DND-41 (cell line): ENCODE measurements around the gene SH3BP2.

ENCODE experiments used
- ATAC-seq: fragments of 200-7000 bp; cut with Tn5 transposase; 3 replicates; pipeline ENCODE4 v1.9.1; 2021; ENCODE audit warnings: low read depth; ENCODE audit not compliant: insufficient read depth
- DNase-seq: peaks from one replicate; pipeline ENCODE4 v3.0.0-alpha.2; 2020
- H2AFZ ChIP-seq: 2 replicates; pipeline ENCODE4 v1.6.0; 2012; ENCODE audit warnings: low read depth, low read length
- H3K27ac ChIP-seq: 2 replicates; pipeline ENCODE4 v1.5.1; 2012; ENCODE audit warnings: low read length, inconsistent platforms
- H3K27me3 ChIP-seq: fragments of 200-600 bp; sonication (generic); 2 replicates; pipeline ENCODE4 v1.6.0; 2012; ENCODE audit warnings: low read length, mild to moderate bottlenecking, inconsistent platforms; ENCODE audit not compliant: insufficient read depth, poor library complexity
- H3K36me3 ChIP-seq: 2 replicates; pipeline ENCODE4 v1.5.1; 2012; ENCODE audit warnings: low read length, inconsistent platforms; ENCODE audit not compliant: insufficient read depth
- H3K4me1 ChIP-seq: 2 replicates; pipeline ENCODE4 v1.5.1; 2012; ENCODE audit warnings: mild to moderate bottlenecking, low read length; ENCODE audit not compliant: insufficient read depth
- H3K4me2 ChIP-seq: 2 replicates; pipeline ENCODE4 v1.6.0; 2012; ENCODE audit warnings: mild to moderate bottlenecking, moderate library complexity, low read length, inconsistent platforms; ENCODE audit not compliant: insufficient read depth
- H3K4me3 ChIP-seq, 2 experiments: fragments of 200-600 bp in 1 of 2; shearing (Covaris generic) in 1 of 2; 2 replicates each; pipeline ENCODE4 v1.5.1; 2012 to 2016; ENCODE audit warnings: inconsistent platforms in 2 of 2, low read length in 2 of 2, mild to moderate bottlenecking in 2 of 2, low read depth in 1 of 2, moderate library complexity in 1 of 2
- H3K79me2 ChIP-seq: 2 replicates; pipeline ENCODE4 v1.6.0; 2012; ENCODE audit warnings: low read length, inconsistent platforms; ENCODE audit not compliant: insufficient read depth
- H3K9ac ChIP-seq: 2 replicates; pipeline ENCODE4 v1.6.0; 2012; ENCODE audit warnings: low read depth, mild to moderate bottlenecking, inconsistent platforms, low read length, moderate library complexity
- H3K9me3 ChIP-seq: 2 replicates; pipeline ENCODE4 v1.5.1; 2012; ENCODE audit warnings: low read length, moderate library complexity, mild to moderate bottlenecking, inconsistent platforms; ENCODE audit not compliant: insufficient read depth, severe bottlenecking
- H4K20me1 ChIP-seq: 2 replicates; pipeline ENCODE4 v1.6.0; 2012; ENCODE audit warnings: low read length; ENCODE audit not compliant: insufficient read depth
- CTCF ChIP-seq: IDR thresholded peaks from 2 replicates; pipeline ENCODE4 v1.5.1; 2012; ENCODE audit warnings: borderline replicate concordance, low read length, moderate library complexity, mild to moderate bottlenecking; ENCODE audit not compliant: poor library complexity, severe bottlenecking; ENCODE audit errors: extremely low read depth
- EZH2 ChIP-seq: IDR thresholded peaks from 3 replicates; pipeline ENCODE4 v1.6.1; 2012; ENCODE audit warnings: borderline replicate concordance, low read depth, mild to moderate bottlenecking, moderate library complexity, low read length, inconsistent platforms; ENCODE audit not compliant: severe bottlenecking

SH3BP2 gene

DNA sequence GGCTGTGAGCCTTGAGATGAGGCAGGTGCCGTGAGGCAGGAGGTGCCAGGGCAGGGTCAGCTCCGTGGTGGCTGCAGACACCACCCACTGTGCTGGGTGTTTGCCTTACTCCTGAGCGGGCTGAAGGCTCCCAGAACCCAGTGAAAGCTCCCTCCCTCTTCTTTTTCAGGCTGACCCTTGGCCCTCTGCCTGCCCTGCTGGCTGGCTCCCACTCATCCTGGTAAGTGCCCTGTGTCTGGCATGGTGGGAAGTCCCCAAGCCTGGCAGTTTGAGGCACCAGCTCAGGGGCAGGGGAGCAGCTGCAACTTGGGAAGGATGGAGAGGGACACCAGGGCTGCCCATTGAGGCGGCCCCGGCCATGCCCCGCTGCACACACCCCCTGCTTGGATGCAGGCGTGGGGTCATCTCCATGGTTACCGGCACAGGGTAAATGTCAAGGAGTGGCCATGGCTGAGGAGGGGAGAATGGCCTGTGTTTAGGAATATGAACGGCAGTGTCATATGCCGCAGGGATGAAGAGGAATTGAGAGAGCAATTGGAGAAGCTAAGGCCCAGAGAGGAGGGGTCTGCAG, 16.8 kb downstream of the SH3BP2 start:
- no peaks in the 10 kb centered on the region for H3K36me3 ChIP-seq
- no peaks in the 10 kb centered on the region for H3K9me3 ChIP-seq
- H3K79me2 ChIP-seq, result no peaks in the 10 kb centered on the region
- H3K4me1 ChIP-seq, result peaks cover 22% of the 10 kb centered on the region
- TF ChIP-seq EZH2 (no peak), CTCF (no peak)
- ATAC-seq, result no peak
- H2AFZ ChIP-seq, result no peak overlapping the region
- no peak overlapping the region for H3K4me3 ChIP-seq
- no peaks in the 10 kb centered on the region; the same call in 1 of the 2 replicates for H4K20me1 ChIP-seq
- no peak for DNase-seq
- no peak overlapping the region for H3K4me2 ChIP-seq
- H3K27me3 ChIP-seq, result no peaks in the 10 kb centered on the region
- H3K9ac ChIP-seq, result no peak overlapping the region
- H3K27ac ChIP-seq, result no peak overlapping the region

DNA sequence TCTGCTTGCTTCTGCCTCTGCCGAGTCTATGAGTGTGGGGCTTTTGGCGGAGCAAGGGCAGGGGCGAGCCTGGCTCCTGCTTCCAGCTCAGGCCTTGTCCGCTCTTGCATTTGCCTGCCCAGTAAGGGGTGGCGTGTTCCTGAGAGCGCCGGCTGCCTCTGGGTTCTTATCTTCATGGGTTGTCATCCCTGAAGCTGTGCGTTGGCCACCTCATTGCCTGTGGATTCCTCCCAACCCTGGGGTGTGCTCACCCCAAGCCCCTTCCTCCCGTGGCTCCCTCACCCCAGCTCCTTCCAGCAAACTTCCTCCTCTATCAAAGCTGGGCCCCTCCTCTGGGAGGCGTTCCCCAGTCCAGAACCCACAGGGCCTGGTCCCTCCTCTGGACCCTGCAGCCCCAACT, 17.5 kb downstream of the SH3BP2 start:
- no peak for ATAC-seq
- H3K9ac ChIP-seq, result no peak overlapping the region

GRCh38 chr4:2811830-2812611, 19.1 kb downstream of the SH3BP2 start:
- Histone ChIP-seq H4K20me1 (no peaks in the 10 kb centered on the region), H3K9ac (peak overlapping the region; percentile 53), H3K4me3 (peak overlapping the region in 1 of 2 experiments; percentile 47; a peak in 2 of 4 replicates), H3K27ac (peak overlapping the region; percentile 68), H3K27me3 (no peaks in the 10 kb centered on the region), H3K4me1 (peaks cover 22% of the 10 kb centered on the region), H3K36me3 (no peaks in the 10 kb centered on the region), H2AFZ (peak overlapping the region; percentile 4; the same call in 1 of the 2 replicates), H3K79me2 (no peaks in the 10 kb centered on the region), H3K4me2 (peak overlapping the region; percentile 53), H3K9me3 (no peaks in the 10 kb centered on the region)
- peak; percentile 85 for ATAC-seq
- peak; percentile 85 for DNase-seq
- no peak for TF ChIP-seq CTCF
- TF ChIP-seq EZH2, result no peak

More for the DNA sequence above, 17.5 kb downstream of the SH3BP2 start:
- Histone ChIP-seq H3K9me3 (no peaks in the 10 kb centered on the region), H4K20me1 (no peaks in the 10 kb centered on the region), H3K4me3 (no peak overlapping the region), H3K27ac (no peak overlapping the region), H3K4me1 (peaks cover 22% of the 10 kb centered on the region), H2AFZ (no peak overlapping the region), H3K27me3 (no peaks in the 10 kb centered on the region), H3K36me3 (no peaks in the 10 kb centered on the region), H3K4me2 (no peak overlapping the region), H3K79me2 (no peaks in the 10 kb centered on the region)
- TF ChIP-seq CTCF (no peak), EZH2 (no peak)
- no peak for DNase-seq
